GM12878 (cell line): ENCODE results near the gene PDZD2. TPM values are rescaled to one million over a fixed set of nuclear protein-coding genes. Genes with fewer than 3 reads are reported as not detected.

Experiments
- ATAC-seq: fragments of 200-7000 bp; cut with Tn5 transposase; 3 replicates; pipeline ENCODE4 v1.9.1; 2020; ENCODE audit warnings: mild to moderate bottlenecking, moderate library complexity
- BruUV-seq: library from RNA; stranded (reverse); fragments of 400-500 nt; replicated peaks from 2 replicates; lab custom pipeline; 2021; lab: Mats Ljungman, UMichigan
- CTCF ChIA-PET: fragments of 300-600 bp; sonication (Branson Sonifier 250); formaldehyde crosslinking; extraction: SDS; loops from one replicate; lab custom pipeline; 2021; ENCODE audit warnings: inconsistent platforms; lab: Yijun Ruan, JAX
- POLR2A ChIA-PET: fragments of 350-600 bp; formaldehyde crosslinking; extraction: SDS; loops from one replicate; lab custom pipeline; 2021; ENCODE audit warnings: inconsistent platforms; lab: Charles Lee
- RAD21 ChIA-PET: fragments of 300-600 bp; sonication (Branson Sonifier 250); formaldehyde crosslinking; loops from one replicate; lab custom pipeline; 2023; ENCODE audit warnings: antibody characterized with exemption; ENCODE audit not compliant: unreplicated experiment; lab: Charles Lee
- SMC1A ChIA-PET: fragments of 300-600 bp; sonication (Branson Sonifier 250); formaldehyde crosslinking; loops from one replicate; lab custom pipeline; 2023; ENCODE audit not compliant: unreplicated experiment, uncharacterized antibody; lab: Charles Lee
- DNase-seq: peaks from one replicate; pipeline ENCODE4 v3.0.0-alpha.2; 2011; ENCODE audit warnings: low read depth, low spot score
- FAIRE-seq: peaks from 3 replicates; lab custom pipeline; 2011; peaks lifted over from hg19 to GRCh38; lab: Jason Lieb, UNC
- H2AFZ ChIP-seq: 2 replicates; pipeline ENCODE4 v1.6.0; 2011; ENCODE audit warnings: low read depth, low read length, control low read depth; ENCODE audit not compliant: control insufficient read depth
- H3K27ac ChIP-seq: 2 replicates; pipeline ENCODE4 v1.5.1; 2011; ENCODE audit warnings: control low read depth; ENCODE audit not compliant: control insufficient read depth, insufficient read depth
- H3K27me3 ChIP-seq, 2 experiments: replicated peaks in 1 of 2; 2 replicates each; pipeline versions ENCODE4 v1.6.0 to v1.6.1; 2011; ENCODE audit warnings: low read length in 1 of 2; ENCODE audit not compliant: control insufficient read depth in 2 of 2, insufficient read depth in 2 of 2
- H3K36me3 ChIP-seq, 2 experiments: 2 replicates each; pipeline ENCODE4 v1.5.1; 2011; ENCODE audit warnings: low read length in 1 of 2; ENCODE audit not compliant: control insufficient read depth in 2 of 2, insufficient read depth in 2 of 2
- H3K4me1 ChIP-seq: 2 replicates; pipeline ENCODE4 v1.6.1; 2011; ENCODE audit warnings: mild to moderate bottlenecking, low read length, moderate library complexity, mixed read lengths; ENCODE audit not compliant: control insufficient read depth, insufficient read depth
- H3K4me2 ChIP-seq: 2 replicates; pipeline ENCODE4 v1.6.0; 2011; ENCODE audit warnings: control low read depth; ENCODE audit not compliant: control insufficient read depth, insufficient read depth
- H3K4me3 ChIP-seq: fragments of 200-600 bp; sonication (generic); 2 replicates; pipeline ENCODE4 v1.5.1; 2016
- H3K79me2 ChIP-seq: 2 replicates; pipeline ENCODE4 v1.6.0; 2011; ENCODE audit warnings: low read length; ENCODE audit not compliant: control insufficient read depth, insufficient read depth
- H3K9ac ChIP-seq: 2 replicates; pipeline ENCODE4 v1.8.0; 2011; ENCODE audit warnings: low read length, control low read depth, mixed read lengths; ENCODE audit not compliant: control insufficient read depth, insufficient read depth
- H3K9me3 ChIP-seq: replicated peaks from 3 replicates; pipeline ENCODE4 v1.5.1; 2011; ENCODE audit warnings: mild to moderate bottlenecking, low read length; ENCODE audit not compliant: control insufficient read depth, insufficient read depth
- H4K20me1 ChIP-seq: 2 replicates; pipeline ENCODE4 v1.6.0; 2011; ENCODE audit not compliant: control insufficient read depth, insufficient read depth
- EGR1 ChIP-seq, 2 experiments: IDR thresholded peaks; 1 replicate in 1 of 2; 2 replicates in 1 of 2; pipeline ENCODE4 v1.6.1; 2011 to 2012; ENCODE audit warnings: low read depth in 2 of 2, low read length in 2 of 2, borderline replicate concordance in 1 of 2, mild to moderate bottlenecking in 1 of 2, moderate library complexity in 1 of 2
- ESRRA ChIP-seq: IDR thresholded peaks from 2 replicates; pipeline ENCODE4 v1.6.1; 2012; ENCODE audit warnings: mild to moderate bottlenecking, low read length, improper control_type of control experiment
- ETV6 ChIP-seq, 2 experiments: fragments of 450-650 bp in 1 of 2; IDR thresholded peaks in 1 of 2; conservative IDR thresholded peaks in 1 of 2; 2 replicates each; pipeline ENCODE4 v1.6.1; 2014; ENCODE audit warnings: antibody characterized with exemption in 1 of 2, borderline replicate concordance in 1 of 2, low read depth in 1 of 2, mild to moderate bottlenecking in 1 of 2, moderate library complexity in 1 of 2
- GABPA ChIP-seq: IDR thresholded peaks from 2 replicates; pipeline ENCODE4 v1.6.1; 2014; ENCODE audit warnings: antibody characterized with exemption, low read depth, mild to moderate bottlenecking, inconsistent platforms
- HCFC1 ChIP-seq: fragments of 150-350 bp; IDR thresholded peaks from 2 replicates; pipeline ENCODE4 v1.6.1; 2014; ENCODE audit warnings: low read length
- MYB ChIP-seq: fragments of 150-350 bp; IDR thresholded peaks from 2 replicates; pipeline ENCODE4 v1.6.1; 2014; ENCODE audit warnings: mild to moderate bottlenecking, low read depth, low read length, borderline replicate concordance
- PAX8 ChIP-seq: fragments of 450-650 bp; IDR thresholded peaks from 2 replicates; pipeline ENCODE4 v1.6.1; 2017; ENCODE audit warnings: mild to moderate bottlenecking, moderate library complexity
- RFX5 ChIP-seq: IDR thresholded peaks from 2 replicates; pipeline ENCODE4 v1.6.1; 2011; ENCODE audit warnings: low read depth, low read length, improper control_type of control experiment
- SMAD5 ChIP-seq: IDR thresholded peaks from 2 replicates; pipeline ENCODE4 v1.6.1; 2016; ENCODE audit warnings: antibody characterized with exemption, low read depth
- SREBF2 ChIP-seq: IDR thresholded peaks from 2 replicates; pipeline ENCODE4 v1.6.1; 2012; ENCODE audit warnings: mild to moderate bottlenecking, low read length
- SUPT20H ChIP-seq: IDR thresholded peaks from 2 replicates; pipeline ENCODE4 v1.6.1; 2011; ENCODE audit warnings: low read depth, mild to moderate bottlenecking, low read length, moderate library complexity, borderline replicate concordance; ENCODE audit not compliant: control insufficient read depth
- TBL1XR1 ChIP-seq: IDR thresholded peaks from 2 replicates; pipeline ENCODE4 v1.6.1; 2012; ENCODE audit warnings: low read depth, low read length, improper control_type of control experiment
- TCF12 ChIP-seq: IDR thresholded peaks from 2 replicates; pipeline ENCODE4 v1.6.1; 2011; ENCODE audit warnings: low read depth, mild to moderate bottlenecking, low read length
- ZNF622 ChIP-seq: fragments of 450-650 bp; IDR thresholded peaks from 2 replicates; pipeline ENCODE4 v1.6.1; 2017; ENCODE audit warnings: mild to moderate bottlenecking, inconsistent platforms
- ZZZ3 ChIP-seq: IDR thresholded peaks from 2 replicates; pipeline ENCODE4 v1.6.1; 2011; ENCODE audit warnings: low read depth; ENCODE audit not compliant: control insufficient read depth, insufficient read length
- WGBS: methylation state at CpG from one replicate; pipeline ENCODE4 v1.1.6; 2016; ENCODE audit warnings: low lambda C conversion rate; ENCODE audit not compliant: insufficient replicate concordance, insufficient coverage; ENCODE audit errors: missing lambda C conversion rate; 5-methylcytosine and 5-hydroxymethylcytosine counted together
- in situ Hi-C: fragments of 300-500 bp; cut with MboI; formaldehyde crosslinking; loops from 9 replicates; pipeline ENCODE4 v1.14.3; 2018; ENCODE audit warnings: mixed read lengths
- intact Hi-C: fragments of 100-400 bp; cut with micrococcal nuclease; formaldehyde crosslinking; loops from one replicate; pipeline ENCODE4 v1.14.2; 2022; ENCODE audit not compliant: unreplicated experiment
- polyA plus RNA-seq, 11 experiments: library from polyadenylated mRNA; depleted of rRNA in 4 of 11; unstranded in 6 of 11; stranded (reverse) in 5 of 11; fragments of >200 nt; fragmentation: Nextera tagmentation in 4 of 11; fragmentation: Illumina TruSeq in 1 of 11; extraction: Ambion mirVana in 4 of 11; extraction: Trizol in 1 of 11; gene quantifications; 1 replicate in 1 of 11; 2 replicates in 10 of 11; pipeline versions ENCODE4 v1.2.1 to v1.2.3, GENCODE V29; 2011 to 2016; ENCODE audit warnings: inconsistent platforms in 2 of 11, missing spikeins in 2 of 11, low read depth in 1 of 11
- total RNA-seq, 4 experiments: library from RNA; depleted of rRNA in 3 of 4; stranded (reverse); fragments of >200 nt in 3 of 4; fragmentation: Illumina TruSeq in 1 of 4; extraction: Trizol in 1 of 4; gene quantifications; 2 replicates each; pipeline versions ENCODE4 v1.2.1 to v1.2.3, GENCODE V29; 2013 to 2021
- TF ChIP-seq, protein P1 (sequence below): fragments of 450-650 bp; IDR thresholded peaks from 2 replicates; pipeline ENCODE4 v1.6.1; 2018; ENCODE audit warnings: borderline replicate concordance, mild to moderate bottlenecking; ENCODE audit not compliant: partially characterized antibody
- TF ChIP-seq, protein P2 (sequence below): IDR thresholded peaks from 2 replicates; pipeline ENCODE4 v1.6.1; 2012; ENCODE audit warnings: low read depth, low read length, improper control_type of control experiment
- TF ChIP-seq, protein P3 (sequence below): fragments of 450-650 bp; IDR thresholded peaks from 2 replicates; pipeline ENCODE4 v1.6.1; 2017; ENCODE audit warnings: mild to moderate bottlenecking, moderate library complexity

Gene PDZD2
- total and polyA plus RNA-seq, 10 of the 15 experiments (the other 5 are each of a cell fraction or from before 2014, with no cell fraction given): 0.01 to 0.58 (median 0.29) TPM; not detected in 3

DNA sequence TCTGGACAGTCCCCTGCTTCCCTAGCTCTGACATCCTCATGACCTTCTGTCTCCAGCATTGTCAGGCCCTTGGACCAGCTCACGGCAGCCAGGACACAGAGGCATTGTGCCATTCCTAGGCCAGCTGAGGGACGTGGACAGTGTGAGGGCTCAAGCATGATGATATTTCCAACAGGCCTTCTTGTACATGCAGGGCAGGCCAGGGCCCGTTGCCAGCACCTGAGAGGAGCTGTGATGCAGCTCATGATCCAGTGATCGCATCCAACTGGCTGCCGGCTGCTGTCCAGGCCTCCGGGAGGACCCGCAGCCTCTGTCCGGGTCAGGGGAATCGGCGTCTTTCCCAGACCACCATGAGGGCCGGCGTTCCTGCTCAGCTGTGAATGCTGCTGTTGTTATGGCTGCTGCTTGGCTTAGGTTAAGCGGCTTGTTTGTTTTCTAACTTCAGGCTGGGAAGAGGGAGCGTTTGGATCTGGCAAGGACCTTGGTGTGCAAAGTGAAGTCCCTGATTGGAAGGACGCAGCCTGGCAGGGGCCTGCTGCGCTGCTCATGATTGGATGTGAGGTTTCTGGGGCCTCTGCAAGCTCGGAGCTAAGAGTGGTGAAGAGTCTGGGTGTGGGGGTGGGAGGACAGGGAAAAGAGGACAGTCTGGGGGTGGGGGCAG lies 53.8 kb downstream of the PDZD2 start:
- in situ Hi-C loops: no loop called here
- Histone ChIP-seq H3K4me1 (no peaks in the 10 kb centered on the region), H2AFZ (no peak overlapping the region), H4K20me1 (no peaks in the 10 kb centered on the region), H3K4me2 (no peak overlapping the region), H3K9me3 (no peaks in the 10 kb centered on the region), H3K79me2 (no peaks in the 10 kb centered on the region), H3K4me3 (no peak overlapping the region), H3K36me3 (no peaks in the 10 kb centered on the region), H3K27ac (no peak overlapping the region), H3K9ac (no peak overlapping the region), H3K27me3 (no peaks in the 10 kb centered on the region; a peak in 1 of 4 replicates)
- DNase-seq: no peak
- ChIA-PET SMC1A (interaction anchor here (2.1 kb wide), 1 partner anchor 8 kb away, joined by 5 read pairs; no protein-coding TSS in a partner anchor), CTCF (no interaction called here), RAD21 (no interaction called here), POLR2A (no interaction called here)
- no peak for ATAC-seq
- BruUV-seq: no TSS peak
- FAIRE-seq: no peak
- WGBS: 59% methylated on average over 17 of the region's 17 CpGs
- intact Hi-C loops: no loop called here
- TF ChIP-seq, protein P1, sequence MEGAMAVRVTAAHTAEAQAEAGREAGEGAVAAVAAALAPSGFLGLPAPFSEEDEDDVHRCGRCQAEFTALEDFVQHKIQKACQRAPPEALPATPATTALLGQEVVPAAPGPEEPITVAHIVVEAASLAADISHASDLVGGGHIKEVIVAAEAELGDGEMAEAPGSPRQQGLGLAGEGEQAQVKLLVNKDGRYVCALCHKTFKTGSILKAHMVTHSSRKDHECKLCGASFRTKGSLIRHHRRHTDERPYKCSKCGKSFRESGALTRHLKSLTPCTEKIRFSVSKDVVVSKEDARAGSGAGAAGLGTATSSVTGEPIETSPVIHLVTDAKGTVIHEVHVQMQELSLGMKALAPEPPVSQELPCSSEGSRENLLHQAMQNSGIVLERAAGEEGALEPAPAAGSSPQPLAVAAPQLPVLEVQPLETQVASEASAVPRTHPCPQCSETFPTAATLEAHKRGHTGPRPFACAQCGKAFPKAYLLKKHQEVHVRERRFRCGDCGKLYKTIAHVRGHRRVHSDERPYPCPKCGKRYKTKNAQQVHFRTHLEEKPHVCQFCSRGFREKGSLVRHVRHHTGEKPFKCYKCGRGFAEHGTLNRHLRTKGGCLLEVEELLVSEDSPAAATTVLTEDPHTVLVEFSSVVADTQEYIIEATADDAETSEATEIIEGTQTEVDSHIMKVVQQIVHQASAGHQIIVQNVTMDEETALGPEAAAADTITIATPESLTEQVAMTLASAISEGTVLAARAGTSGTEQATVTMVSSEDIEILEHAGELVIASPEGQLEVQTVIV: no peak
- no peak for TF ChIP-seq TCF12
- no peak for TF ChIP-seq MYB
- TF ChIP-seq, protein P2, sequence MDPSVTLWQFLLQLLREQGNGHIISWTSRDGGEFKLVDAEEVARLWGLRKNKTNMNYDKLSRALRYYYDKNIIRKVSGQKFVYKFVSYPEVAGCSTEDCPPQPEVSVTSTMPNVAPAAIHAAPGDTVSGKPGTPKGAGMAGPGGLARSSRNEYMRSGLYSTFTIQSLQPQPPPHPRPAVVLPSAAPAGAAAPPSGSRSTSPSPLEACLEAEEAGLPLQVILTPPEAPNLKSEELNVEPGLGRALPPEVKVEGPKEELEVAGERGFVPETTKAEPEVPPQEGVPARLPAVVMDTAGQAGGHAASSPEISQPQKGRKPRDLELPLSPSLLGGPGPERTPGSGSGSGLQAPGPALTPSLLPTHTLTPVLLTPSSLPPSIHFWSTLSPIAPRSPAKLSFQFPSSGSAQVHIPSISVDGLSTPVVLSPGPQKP: no peak
- no peak for TF ChIP-seq GABPA
- no peak for TF ChIP-seq ZZZ3
- TF ChIP-seq ZNF622: no peak
- TF ChIP-seq SUPT20H: no peak
- TF ChIP-seq ETV6 (conservative IDR thresholded peaks at IDR 0.05 in 1 of 2, IDR thresholded peaks at IDR 0.05 in 1 of 2; ENCODE audit: borderline replicate concordance in 1 of 2, low read depth in 1 of 2): no peak
- TF ChIP-seq SMAD5: no peak
- no peak for TF ChIP-seq RFX5
- no peak for TF ChIP-seq HCFC1
- TF ChIP-seq PAX8: no peak
- TF ChIP-seq, protein P3, sequence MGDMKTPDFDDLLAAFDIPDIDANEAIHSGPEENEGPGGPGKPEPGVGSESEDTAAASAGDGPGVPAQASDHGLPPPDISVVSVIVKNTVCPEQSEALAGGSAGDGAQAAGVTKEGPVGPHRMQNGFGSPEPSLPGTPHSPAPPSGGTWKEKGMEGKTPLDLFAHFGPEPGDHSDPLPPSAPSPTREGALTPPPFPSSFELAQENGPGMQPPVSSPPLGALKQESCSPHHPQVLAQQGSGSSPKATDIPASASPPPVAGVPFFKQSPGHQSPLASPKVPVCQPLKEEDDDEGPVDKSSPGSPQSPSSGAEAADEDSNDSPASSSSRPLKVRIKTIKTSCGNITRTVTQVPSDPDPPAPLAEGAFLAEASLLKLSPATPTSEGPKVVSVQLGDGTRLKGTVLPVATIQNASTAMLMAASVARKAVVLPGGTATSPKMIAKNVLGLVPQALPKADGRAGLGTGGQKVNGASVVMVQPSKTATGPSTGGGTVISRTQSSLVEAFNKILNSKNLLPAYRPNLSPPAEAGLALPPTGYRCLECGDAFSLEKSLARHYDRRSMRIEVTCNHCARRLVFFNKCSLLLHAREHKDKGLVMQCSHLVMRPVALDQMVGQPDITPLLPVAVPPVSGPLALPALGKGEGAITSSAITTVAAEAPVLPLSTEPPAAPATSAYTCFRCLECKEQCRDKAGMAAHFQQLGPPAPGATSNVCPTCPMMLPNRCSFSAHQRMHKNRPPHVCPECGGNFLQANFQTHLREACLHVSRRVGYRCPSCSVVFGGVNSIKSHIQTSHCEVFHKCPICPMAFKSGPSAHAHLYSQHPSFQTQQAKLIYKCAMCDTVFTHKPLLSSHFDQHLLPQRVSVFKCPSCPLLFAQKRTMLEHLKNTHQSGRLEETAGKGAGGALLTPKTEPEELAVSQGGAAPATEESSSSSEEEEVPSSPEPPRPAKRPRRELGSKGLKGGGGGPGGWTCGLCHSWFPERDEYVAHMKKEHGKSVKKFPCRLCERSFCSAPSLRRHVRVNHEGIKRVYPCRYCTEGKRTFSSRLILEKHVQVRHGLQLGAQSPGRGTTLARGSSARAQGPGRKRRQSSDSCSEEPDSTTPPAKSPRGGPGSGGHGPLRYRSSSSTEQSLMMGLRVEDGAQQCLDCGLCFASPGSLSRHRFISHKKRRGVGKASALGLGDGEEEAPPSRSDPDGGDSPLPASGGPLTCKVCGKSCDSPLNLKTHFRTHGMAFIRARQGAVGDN: no peak
- no peak for TF ChIP-seq ESRRA
- no peak for TF ChIP-seq TBL1XR1
- TF ChIP-seq EGR1 (IDR thresholded peaks at IDR 0.05; ENCODE audit: borderline replicate concordance in 1 of 2, low read depth in 2 of 2, low read length in 2 of 2): no peak
- no peak for TF ChIP-seq SREBF2
